Activated T-helper 1 cell treated with Interleukin-2 at 50 U/mL for 16 hours (primary cell): ENCODE measurements around the gene PDPK1.

ENCODE experiments used
- DNase-seq: peaks from one replicate; pipeline ENCODE4 v3.0.0-alpha.2; 2020; ENCODE audit warnings: low read depth

Gene PDPK1

GRCh38 chr16:2537451-2538379 is at the start of gene PDPK1:
PDPK1 (plus strand) TSS chr16:2538021; CDS start chr16:2538113, 92 bp downstream.
- DNase-seq, result peak; percentile 95

- DNase-seq, result no peak
These were observed 48.2 kb upstream of the PDPK1 start for GRCh38 chr16:2489581-2489980.

DNA sequence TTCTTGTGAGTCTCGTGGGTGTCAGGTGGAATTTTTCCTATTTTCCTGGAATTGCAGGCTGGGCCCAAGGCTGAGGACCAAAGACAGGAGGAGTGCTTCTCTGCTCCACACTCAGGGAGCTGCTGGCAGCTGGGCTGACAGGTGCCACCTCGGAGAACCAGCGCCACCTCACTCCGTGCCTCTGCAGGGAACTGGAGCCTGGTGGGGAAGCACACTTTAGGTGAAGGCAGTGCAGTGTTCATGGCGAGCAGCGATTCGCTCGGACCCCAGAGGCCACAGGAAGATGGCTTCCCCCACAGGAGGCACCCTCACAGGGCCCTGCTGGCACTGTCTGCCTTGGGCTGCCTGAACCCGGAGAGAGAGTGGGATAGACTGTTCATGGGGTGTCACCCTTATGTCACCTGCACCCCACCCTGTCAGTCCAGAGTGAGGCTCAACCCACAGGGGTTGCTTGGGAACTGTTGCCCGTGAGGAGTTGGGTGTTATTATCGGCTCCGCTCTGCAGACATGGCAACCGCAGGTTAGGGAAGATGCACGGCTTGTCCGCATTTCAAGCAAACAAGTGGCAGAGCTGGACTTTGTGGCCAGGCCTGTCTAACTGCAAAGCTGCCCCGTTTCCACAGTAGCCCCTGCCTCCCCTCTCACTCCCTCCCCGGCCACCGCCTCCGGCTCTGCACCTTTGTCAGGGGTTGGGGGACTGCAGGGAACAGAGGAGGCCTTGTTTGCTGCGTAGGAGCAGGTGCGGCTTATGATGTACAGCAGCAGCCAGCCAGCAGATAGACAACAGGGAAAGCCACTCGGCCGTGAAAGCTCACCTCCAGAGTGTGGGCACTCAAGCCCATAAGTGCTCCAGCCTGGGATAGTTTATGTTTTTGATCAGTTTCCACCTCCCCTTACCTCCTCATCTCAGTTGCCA is 47.4 kb upstream of the PDPK1 start:
- no peak for DNase-seq

DNA sequence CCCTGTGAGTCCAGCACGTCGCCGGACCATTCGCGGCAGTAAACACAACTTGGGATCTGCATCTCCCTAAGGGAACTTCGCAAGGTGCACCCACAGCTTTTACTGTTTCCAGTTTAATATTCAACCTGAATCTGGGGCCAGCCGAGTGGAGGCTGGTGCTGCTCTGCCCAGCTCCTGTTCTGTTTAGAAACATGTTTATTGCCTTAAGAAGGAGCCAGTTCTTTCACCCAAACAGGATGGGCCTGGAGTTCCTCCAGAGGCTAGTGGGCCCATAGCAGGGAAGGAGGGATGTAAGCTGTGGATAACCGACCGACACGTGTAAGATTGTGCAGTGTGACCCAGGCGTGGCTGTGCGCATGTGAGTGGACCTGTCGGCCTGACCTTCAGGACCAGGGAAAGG is 45.5 kb upstream of the PDPK1 start:
- no peak for DNase-seq

- DNase-seq, result no peak
These were observed 44.2 kb upstream of the PDPK1 start for GRCh38 chr16:2493605-2494004.

- no peak for DNase-seq
These were observed 43.2 kb upstream of the PDPK1 start for GRCh38 chr16:2494616-2495015.

DNA sequence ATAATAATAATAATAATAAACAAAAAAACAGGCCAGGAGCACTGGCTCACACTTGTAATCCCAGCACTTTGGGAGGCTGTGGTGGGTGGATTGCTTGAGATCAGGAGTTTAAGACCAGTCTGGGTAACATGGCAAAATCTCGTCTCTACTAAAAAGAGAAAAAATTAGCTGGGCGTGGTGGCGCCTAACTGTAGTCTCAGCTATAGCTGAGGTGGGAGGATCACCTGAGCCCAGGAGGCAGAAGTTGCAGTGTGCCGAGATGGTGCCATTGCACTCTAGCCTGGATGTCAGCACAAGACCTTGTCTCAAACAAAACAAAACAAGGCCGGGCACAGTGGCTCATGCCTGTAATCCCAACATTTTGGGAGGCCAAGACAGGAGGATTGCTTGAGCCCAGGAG is 42.8 kb upstream of the PDPK1 start:
- DNase-seq, result no peak

- DNase-seq, result no peak
These were observed 41.4 kb upstream of the PDPK1 start for GRCh38 chr16:2496223-2497115.

DNA sequence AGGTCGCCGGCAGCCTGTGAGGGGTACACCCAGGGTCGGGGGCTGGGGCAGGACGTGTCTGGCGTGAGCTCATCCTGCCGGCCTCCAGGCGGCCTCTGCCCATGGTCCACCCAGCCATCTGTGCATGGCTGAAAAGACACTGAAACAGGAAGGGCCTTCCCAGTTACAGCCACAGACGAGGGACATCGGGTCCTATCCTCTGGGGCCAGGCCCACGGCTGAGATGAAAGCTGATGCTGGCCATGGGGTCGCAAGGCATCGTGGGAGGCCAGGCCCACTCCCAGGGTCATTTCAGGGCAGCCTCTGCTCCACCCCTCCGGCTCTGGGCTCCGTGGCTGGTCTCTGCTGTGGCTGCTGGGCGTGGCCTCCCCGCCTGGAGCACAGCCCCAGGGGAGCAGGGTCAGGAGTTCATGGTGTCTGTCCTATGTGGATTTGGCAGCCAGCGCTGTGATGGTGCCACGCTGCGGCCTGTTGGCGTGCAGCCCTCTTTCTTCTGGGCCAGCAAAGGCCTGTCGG is 40.6 kb upstream of the PDPK1 start:
- no peak for DNase-seq

GRCh38 chr16:2497695-2498484 is 39.9 kb upstream of the PDPK1 start:
- no peak for DNase-seq

DNA sequence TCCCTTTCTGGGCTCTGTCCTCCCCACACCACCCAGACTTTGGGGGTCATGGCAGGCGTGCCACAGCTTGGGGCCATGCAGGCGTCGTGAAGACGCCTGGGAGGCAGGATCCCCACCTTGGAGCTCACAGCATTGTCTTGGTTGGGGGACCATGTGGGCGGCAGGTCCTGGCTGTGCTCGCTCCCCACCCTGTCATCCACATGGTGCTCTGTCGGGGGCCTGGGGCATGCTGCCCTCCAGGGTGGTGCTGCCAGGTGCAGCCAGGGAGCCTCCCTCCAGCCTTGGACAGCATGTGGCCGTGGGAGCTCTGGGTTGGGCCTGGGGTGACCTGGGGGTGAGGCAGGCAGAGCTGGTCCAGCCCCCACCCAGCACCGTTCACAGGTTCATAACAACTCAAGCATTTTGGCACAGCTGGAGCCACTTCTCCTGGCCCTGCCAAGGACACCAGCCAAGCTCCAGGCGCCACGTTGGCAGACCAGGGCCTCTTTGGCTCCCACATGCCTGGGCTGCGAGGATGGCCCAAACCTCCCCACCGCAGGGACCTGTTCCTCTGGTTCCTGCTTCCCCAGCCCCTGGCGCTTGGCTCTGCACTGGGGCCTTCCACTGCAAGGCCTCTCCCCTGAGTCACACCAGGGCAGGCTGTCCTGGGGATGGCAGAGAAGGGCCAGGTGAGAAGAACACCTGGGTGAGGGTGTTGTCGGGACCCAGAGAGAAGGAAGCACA is 39.1 kb upstream of the PDPK1 start:
- DNase-seq, result no peak

DNA sequence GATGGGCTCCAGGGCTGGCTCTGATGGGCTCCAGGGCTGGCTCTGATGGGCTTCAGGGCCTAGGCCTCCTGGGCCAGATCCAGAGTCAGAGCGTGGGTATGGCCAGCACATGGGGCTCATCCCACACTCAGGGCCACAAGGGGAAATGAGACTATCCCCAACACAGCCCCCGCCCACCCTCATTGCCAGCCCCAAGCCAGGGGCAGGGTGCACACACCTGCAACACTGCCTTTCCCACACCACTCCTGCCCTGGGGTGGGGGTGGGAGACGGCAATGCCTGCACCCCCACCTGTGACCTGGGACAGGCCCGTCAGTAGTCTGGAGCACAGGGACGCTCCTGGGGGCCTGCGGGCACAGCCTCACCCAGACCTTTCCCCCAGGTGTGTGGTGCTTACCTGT is 38.4 kb upstream of the PDPK1 start:
- no peak for DNase-seq

GRCh38 chr16:2499890-2500429 is 37.9 kb upstream of the PDPK1 start:
- no peak for DNase-seq

DNA sequence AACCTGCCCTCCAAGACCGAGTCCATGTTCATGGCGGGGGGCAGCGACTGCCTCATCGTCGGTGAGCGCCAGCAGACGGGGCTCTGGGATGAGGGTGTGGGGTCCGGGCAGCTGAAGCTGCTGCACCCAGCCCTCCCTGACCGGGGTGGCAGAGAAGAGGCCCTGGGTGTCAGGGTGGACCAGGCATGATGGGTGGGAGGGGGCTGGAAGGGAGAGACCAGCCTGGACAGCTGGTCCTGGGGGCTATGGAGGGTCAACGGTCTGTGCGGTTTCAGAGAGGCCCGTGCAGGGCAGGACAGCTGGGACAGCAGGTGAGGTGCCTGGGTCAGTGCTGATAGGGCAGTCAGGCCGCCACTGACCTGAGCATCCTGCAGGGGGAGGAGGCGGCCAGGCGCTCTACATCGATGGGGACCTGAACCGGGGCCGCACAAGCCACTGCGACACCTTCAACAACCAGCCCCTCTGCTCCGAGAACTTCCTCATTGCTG is 37.3 kb upstream of the PDPK1 start:
- DNase-seq, result no peak

DNA sequence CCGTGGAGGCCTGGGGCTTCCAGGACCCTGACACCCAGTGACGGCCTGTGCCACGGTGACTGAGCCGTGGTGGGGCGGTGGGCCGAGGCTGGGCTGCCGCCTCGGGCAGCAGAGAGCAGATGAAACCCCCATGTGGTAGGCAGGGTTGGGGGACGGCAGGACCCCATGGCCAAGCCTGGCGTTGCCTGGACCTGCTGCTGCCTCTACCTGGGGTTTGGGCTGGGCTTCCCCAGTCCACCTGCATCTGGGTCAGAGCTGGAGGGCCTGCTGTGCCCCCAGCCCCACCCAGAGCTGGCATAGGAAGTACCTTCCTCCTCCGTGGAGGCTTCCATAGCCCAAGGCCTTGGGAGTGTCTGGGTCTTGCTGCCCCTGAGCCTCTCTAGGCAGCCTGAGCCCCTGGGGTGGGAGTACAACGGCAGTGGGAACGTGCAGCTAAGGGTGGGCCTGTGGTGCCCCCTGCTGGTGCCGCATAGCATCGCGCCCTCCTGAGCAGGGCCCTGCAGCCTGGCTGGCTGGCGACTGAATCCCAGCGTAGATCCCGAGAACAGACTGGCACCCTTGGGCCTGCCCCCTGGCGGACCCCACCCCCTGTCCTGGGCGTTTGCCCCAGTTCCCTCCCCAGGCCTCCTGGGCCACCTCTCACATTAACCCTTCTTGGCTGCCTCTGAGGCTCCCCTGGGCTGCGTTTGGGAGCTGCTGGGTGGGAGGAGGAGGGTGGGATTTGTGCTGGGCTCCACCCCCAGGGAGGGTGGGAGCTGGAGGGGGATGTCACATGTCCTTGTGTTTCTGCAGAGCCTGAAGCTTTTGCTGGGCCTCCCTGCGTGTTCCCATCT is 36.7 kb upstream of the PDPK1 start:
- DNase-seq, result peak; percentile 66

DNA sequence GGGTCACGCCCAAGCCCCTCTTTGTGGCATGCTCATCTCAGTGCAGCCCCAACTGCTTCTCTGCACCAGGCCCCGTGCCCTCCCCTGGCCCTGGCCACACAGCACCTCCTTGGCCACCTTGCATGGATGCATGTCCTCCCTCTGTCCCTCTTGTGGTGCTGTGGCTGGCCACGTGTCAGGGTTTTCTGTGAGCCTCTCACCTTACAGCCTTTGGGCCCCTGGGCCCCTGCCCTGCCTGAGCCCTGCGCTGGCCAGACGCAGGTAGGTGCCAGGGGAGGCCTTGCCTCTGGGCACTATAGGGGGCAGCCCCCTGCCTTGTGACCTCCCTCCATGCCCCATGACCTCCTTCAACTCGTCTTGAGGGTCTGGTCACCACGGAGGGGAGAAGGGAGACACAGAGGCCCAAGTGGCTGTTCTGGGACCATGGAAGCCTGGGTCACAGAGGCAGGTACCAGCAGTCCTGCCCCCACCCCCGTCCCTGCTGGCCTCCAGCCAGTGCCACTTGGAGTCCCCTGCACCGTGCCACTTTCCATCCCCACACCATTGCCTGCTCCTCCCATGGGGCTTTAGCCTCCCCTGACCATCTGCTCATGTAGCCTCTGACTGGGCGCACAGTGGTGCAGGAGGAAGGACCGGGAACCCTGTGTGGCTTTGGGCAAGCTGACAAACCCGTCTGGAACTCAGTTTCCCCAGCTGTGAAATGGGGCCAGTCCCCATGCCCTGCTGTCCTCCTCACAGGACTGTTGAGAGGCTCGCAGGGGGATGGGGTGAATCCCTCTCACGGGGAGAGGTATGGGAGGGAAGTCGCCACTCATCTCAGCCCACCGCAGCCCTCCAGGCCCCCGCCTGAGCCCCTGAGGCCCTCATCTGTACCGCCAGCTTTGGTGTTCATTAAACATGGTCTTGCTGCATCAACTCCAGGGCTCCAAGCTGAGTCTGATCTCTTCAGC is 35.6 kb upstream of the PDPK1 start:
- DNase-seq, result no peak

DNA sequence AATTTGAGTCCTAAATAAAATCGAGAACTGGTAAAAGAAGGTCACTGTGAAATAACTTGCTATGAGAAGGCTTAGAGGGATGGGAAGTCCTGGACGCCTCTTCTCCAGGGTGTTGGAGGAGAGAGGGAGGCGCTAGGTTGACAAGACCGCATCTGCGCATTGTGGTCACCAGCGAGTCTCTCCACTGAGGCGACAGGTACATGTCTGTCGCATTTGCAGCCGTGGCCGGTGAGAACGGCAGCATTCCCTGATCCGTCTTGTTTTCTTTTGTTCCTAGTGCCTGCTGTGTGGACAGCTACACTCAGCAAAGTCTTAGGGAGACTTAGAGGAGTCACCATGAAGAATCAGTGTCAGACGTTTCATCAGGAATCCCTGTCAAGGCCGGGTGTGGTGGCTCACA is 32.1 kb upstream of the PDPK1 start:
- DNase-seq, result no peak
